Gastrocnemius medialis (tissue), 4 donors: Measurements from ENCODE around the gene ATF6B.

Source experiments
- POLR2A ChIP-seq, 2 donors: fragments of 450-650 bp; IDR thresholded peaks; one replicate each; pipeline ENCODE4 v1.6.1; 2017; ENCODE audit warnings: antibody characterized with exemption in 2 of 2, mild to moderate bottlenecking in 2 of 2, moderate library complexity in 2 of 2
- TF ChIP-seq, protein P1 (sequence below), 5 experiments: fragments of 450-650 bp in 3 of 5; fragments of 200-600 bp in 2 of 5; sonication (generic) in 2 of 5; IDR thresholded peaks in 4 of 5; conservative IDR thresholded peaks in 1 of 5; 1 replicate in 4 of 5; 2 replicates in 1 of 5; pipeline ENCODE4 v1.5.1; 2016 to 2019; ENCODE audit warnings: antibody characterized with exemption in 5 of 5, mild to moderate bottlenecking in 3 of 5, moderate library complexity in 3 of 5

DNA sequence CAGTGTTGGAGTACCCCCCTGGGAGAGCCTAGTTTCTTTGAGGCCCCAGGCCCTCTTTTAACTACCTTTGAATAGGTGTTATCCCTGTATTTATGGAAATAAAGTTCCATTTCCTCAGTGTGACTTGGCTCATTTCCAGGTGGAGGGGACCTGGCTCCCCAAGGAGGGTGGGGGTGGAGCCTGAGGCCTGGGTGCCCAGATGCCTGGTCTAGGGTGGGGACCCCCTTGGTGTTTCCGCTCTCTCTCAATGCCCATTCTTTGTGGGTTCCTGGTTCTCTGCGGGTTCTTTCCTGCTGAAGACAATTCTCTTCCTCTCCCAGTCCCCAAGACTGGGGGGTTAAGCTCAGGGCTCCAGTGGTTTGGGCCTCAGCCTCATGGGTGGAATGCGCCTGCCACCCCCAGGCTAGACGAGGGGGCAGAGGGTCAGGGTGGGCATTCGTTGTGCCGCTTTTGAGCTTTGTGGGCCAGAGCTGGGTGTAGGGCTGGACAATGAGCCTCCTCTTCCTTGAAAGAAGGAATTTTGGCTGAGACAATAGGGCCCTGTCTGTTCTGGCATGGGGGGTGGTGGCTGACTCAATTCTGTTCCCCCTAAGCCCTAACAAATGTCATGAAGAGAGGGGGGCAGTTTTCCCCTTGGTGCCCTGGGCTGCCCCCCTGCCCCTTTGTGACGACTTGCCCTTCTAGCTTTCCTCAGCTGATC lies 35.7 kb upstream of the ATF6B start:
- TF ChIP-seq POLR2A (IDR thresholded peaks at IDR 0.05) = no peak
- TF ChIP-seq, protein P1, sequence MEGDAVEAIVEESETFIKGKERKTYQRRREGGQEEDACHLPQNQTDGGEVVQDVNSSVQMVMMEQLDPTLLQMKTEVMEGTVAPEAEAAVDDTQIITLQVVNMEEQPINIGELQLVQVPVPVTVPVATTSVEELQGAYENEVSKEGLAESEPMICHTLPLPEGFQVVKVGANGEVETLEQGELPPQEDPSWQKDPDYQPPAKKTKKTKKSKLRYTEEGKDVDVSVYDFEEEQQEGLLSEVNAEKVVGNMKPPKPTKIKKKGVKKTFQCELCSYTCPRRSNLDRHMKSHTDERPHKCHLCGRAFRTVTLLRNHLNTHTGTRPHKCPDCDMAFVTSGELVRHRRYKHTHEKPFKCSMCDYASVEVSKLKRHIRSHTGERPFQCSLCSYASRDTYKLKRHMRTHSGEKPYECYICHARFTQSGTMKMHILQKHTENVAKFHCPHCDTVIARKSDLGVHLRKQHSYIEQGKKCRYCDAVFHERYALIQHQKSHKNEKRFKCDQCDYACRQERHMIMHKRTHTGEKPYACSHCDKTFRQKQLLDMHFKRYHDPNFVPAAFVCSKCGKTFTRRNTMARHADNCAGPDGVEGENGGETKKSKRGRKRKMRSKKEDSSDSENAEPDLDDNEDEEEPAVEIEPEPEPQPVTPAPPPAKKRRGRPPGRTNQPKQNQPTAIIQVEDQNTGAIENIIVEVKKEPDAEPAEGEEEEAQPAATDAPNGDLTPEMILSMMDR (IDR thresholded peaks at IDR 0.05 in 4 of 5, conservative IDR thresholded peaks at IDR 0.05 in 1 of 5) = no peak
